HepG2 (cell line): Measurements from ENCODE around the gene VPS52. TPM values are rescaled to one million over a fixed set of nuclear protein-coding genes. Genes with fewer than 3 reads are reported as not detected.

Source experiments
- BORCS8-MEF2B ChIP-seq: sonication (generic); formaldehyde crosslinking; IDR thresholded peaks from 2 replicates; pipeline ENCODE4 v1.8.0; 2022; ENCODE audit warnings: mild to moderate bottlenecking, missing genetic modification reagents
- EP300 ChIP-seq, 3 experiments: sonication (generic) in 1 of 3; formaldehyde crosslinking in 1 of 3; IDR thresholded peaks; 2 replicates each; pipeline versions ENCODE4 v1.5.1 to v1.6.1; 2011 to 2020; ENCODE audit warnings: low read depth in 2 of 3, low read length in 2 of 3, borderline replicate concordance in 1 of 3, improper control_type of control experiment in 1 of 3, mild to moderate bottlenecking in 1 of 3, missing genetic modification reagents in 1 of 3, moderate library complexity in 1 of 3
- HDAC6 ChIP-seq: fragments of 200-600 bp; sonication (generic); IDR thresholded peaks from 2 replicates; pipeline ENCODE4 v1.7.0; 2017; ENCODE audit warnings: mild to moderate bottlenecking, antibody characterized with exemption, low read length, low read depth
- LBX2 ChIP-seq: sonication (generic); formaldehyde crosslinking; IDR thresholded peaks from 2 replicates; pipeline ENCODE4 v1.5.0; 2020; ENCODE audit warnings: missing genetic modification reagents, mild to moderate bottlenecking, borderline replicate concordance
- NFRKB ChIP-seq: fragments of 450-650 bp; IDR thresholded peaks from 2 replicates; pipeline ENCODE4 v1.6.1; 2017
- NONO ChIP-seq, 2 experiments: fragments of 450-650 bp in 1 of 2; sonication (generic) in 1 of 2; formaldehyde crosslinking in 1 of 2; IDR thresholded peaks in 1 of 2; conservative IDR thresholded peaks in 1 of 2; 2 replicates each; pipeline versions ENCODE4 v1.6.1 to v1.8.0; 2017 to 2022; ENCODE audit warnings: mild to moderate bottlenecking in 1 of 2, missing genetic modification reagents in 1 of 2, moderate library complexity in 1 of 2
- PAWR ChIP-seq: sonication (generic); formaldehyde crosslinking; IDR thresholded peaks from 2 replicates; pipeline ENCODE4 v1.4.0; 2020; ENCODE audit warnings: missing genetic modification reagents, mild to moderate bottlenecking, borderline replicate concordance
- RBFOX2 ChIP-seq: fragments of 200-400 bp; formaldehyde crosslinking; IDR thresholded peaks from 2 replicates; pipeline ENCODE4 v1.6.1; 2017; ENCODE audit warnings: low read depth, mild to moderate bottlenecking, low read length
- TFDP2 ChIP-seq: sonication (generic); formaldehyde crosslinking; IDR thresholded peaks from 2 replicates; pipeline ENCODE4 v1.4.0; 2020; ENCODE audit warnings: missing genetic modification reagents
- ZNF335 ChIP-seq: sonication (generic); formaldehyde crosslinking; IDR thresholded peaks from 2 replicates; pipeline ENCODE4 v1.4.0; 2020; ENCODE audit warnings: missing genetic modification reagents
- ZNF407 ChIP-seq: sonication (generic); formaldehyde crosslinking; IDR thresholded peaks from one replicate; pipeline ENCODE4 v1.5.1; 2020; ENCODE audit warnings: mild to moderate bottlenecking, missing genetic modification reagents; ENCODE audit errors: not compliant biosample characterization
- ZNF510 ChIP-seq: sonication (generic); formaldehyde crosslinking; IDR thresholded peaks from 2 replicates; pipeline ENCODE4 v1.4.0; 2020; ENCODE audit warnings: low read depth, mild to moderate bottlenecking, missing genetic modification reagents
- ZNF512B ChIP-seq: sonication (generic); formaldehyde crosslinking; IDR thresholded peaks from 2 replicates; pipeline ENCODE4 v1.5.1; 2020; ENCODE audit warnings: missing genetic modification reagents, mild to moderate bottlenecking, borderline replicate concordance
- ZNF549 ChIP-seq: sonication (generic); formaldehyde crosslinking; IDR thresholded peaks from 2 replicates; pipeline ENCODE4 v1.5.0; 2020; ENCODE audit warnings: missing genetic modification reagents
- ZNF878 ChIP-seq: sonication (generic); formaldehyde crosslinking; IDR thresholded peaks from 2 replicates; pipeline ENCODE4 v1.8.1; 2023; ENCODE audit warnings: mild to moderate bottlenecking, missing genetic modification reagents, moderate library complexity
- polyA plus RNA-seq, 8 experiments: library from polyadenylated mRNA; depleted of rRNA in 3 of 8; stranded (reverse) in 7 of 8; unstranded in 1 of 8; fragments of >200 nt; fragmentation: Illumina TruSeq in 4 of 8; extraction: Trizol in 4 of 8; gene quantifications; 2 replicates each; pipeline versions ENCODE4 v1.2.1 to v1.2.3, GENCODE V29; 2011 to 2016; ENCODE audit warnings: low read depth in 4 of 8, missing spikeins in 1 of 8, mixed read lengths in 1 of 8; ENCODE audit not compliant: insufficient read depth in 1 of 8
- total RNA-seq, 5 experiments: library from RNA; depleted of rRNA; stranded (reverse); fragments of >200 nt; fragmentation: Illumina TruSeq; extraction: Trizol; gene quantifications; 2 replicates each; pipeline ENCODE4 v1.2.3, GENCODE V29; 2016; ENCODE audit warnings: low read depth in 1 of 5

VPS52 gene
- total and polyA plus RNA-seq, 2 of the 13 experiments (the other 11 are each of a cell fraction or from before 2014, with no cell fraction given): 48.9 to 85.5 TPM

GRCh38 chr6:33288141-33288920 lies 16.7 kb upstream of the VPS52 start (continued):
- TF ChIP-seq LBX2 (CRISPR knock-in tag) (0 out of 2 replicates have a peak, but pooled peaks have one; percentile 60), BORCS8-MEF2B (CRISPR knock-in tag) (no peak; the same call in 1 of the 2 replicates), RBFOX2 (0 out of 2 replicates have a peak, but pooled peaks have one; percentile 33), NFRKB (no peak), ZNF335 (no peak), ZNF549 (CRISPR knock-in tag) (no peak), NONO (IDR thresholded peaks at IDR 0.05) (no peak), NONO (CRISPR knock-in tag; conservative IDR thresholded peaks at IDR 0.05) (no peak), EP300 (IDR thresholded peaks at IDR 0.05; ENCODE audit: low read depth in 2 of 2, low read length in 2 of 2) (no peak), EP300 (CRISPR knock-in tag; IDR thresholded peaks at IDR 0.05; ENCODE audit: borderline replicate concordance) (no peak), ZNF407 (no peak), ZNF510 (CRISPR knock-in tag) (no peak), TFDP2 (CRISPR knock-in tag) (no peak), ZNF878 (CRISPR knock-in tag) (no peak), PAWR (CRISPR knock-in tag) (no peak), HDAC6 (no peak), ZNF512B (CRISPR knock-in tag) (no peak)
